KMS-11 (cell line): ENCODE data around the gene DNAJC7.
A peak's percentile ranks its signal among the peaks of the same experiment; 100 is the strongest.

ENCODE experiments used
- H2AFZ ChIP-seq: fragments of 200-600 bp; sonication (generic); 2 replicates; pipeline ENCODE4 v1.6.1; 2016; ENCODE audit warnings: antibody characterized with exemption, mixed run types, low read depth
- H3K27ac ChIP-seq: fragments of 200-600 bp; sonication (generic); 2 replicates; pipeline ENCODE4 v1.6.1; 2016; ENCODE audit warnings: mild to moderate bottlenecking, mixed run types
- H3K27me3 ChIP-seq: fragments of 200-600 bp; sonication (generic); 2 replicates; pipeline ENCODE4 v1.6.1; 2017; ENCODE audit warnings: mild to moderate bottlenecking, low read depth, mixed run types, moderate library complexity; ENCODE audit not compliant: insufficient read depth
- H3K36me3 ChIP-seq: fragments of 200-600 bp; sonication (generic); 2 replicates; pipeline ENCODE4 v1.6.1; 2017; ENCODE audit warnings: mild to moderate bottlenecking, mixed run types; ENCODE audit not compliant: insufficient read depth
- H3K4me1 ChIP-seq: fragments of 200-600 bp; sonication (generic); 2 replicates; pipeline ENCODE4 v1.6.1; 2016; ENCODE audit warnings: mild to moderate bottlenecking, low read depth, mixed run types; ENCODE audit not compliant: poor library complexity, severe bottlenecking
- H3K4me2 ChIP-seq: fragments of 200-600 bp; sonication (generic); 2 replicates; pipeline ENCODE4 v1.7.0; 2016; ENCODE audit warnings: mild to moderate bottlenecking, mixed run types
- H3K4me3 ChIP-seq: fragments of 200-600 bp; sonication (generic); IDR thresholded peaks from 2 replicates; pipeline ENCODE4 v1.6.1; 2017; ENCODE audit warnings: low read depth, low read length, mixed read lengths; ENCODE audit not compliant: insufficient read depth
- H3K79me2 ChIP-seq: fragments of 200-600 bp; sonication (generic); 2 replicates; pipeline ENCODE4 v1.6.1; 2016; ENCODE audit warnings: low read depth, mixed run types; ENCODE audit not compliant: insufficient read depth
- H3K9ac ChIP-seq: fragments of 200-600 bp; sonication (generic); 2 replicates; pipeline ENCODE4 v1.6.1; 2016; ENCODE audit warnings: mild to moderate bottlenecking, mixed run types
- H4K20me1 ChIP-seq: fragments of 200-600 bp; sonication (generic); 2 replicates; pipeline ENCODE4 v1.6.1; 2016; ENCODE audit warnings: mild to moderate bottlenecking, mixed run types; ENCODE audit not compliant: insufficient read depth
- TF ChIP-seq, protein P1 (sequence below): fragments of 200-600 bp; sonication (generic); conservative IDR thresholded peaks from 2 replicates; pipeline ENCODE4 v1.6.1; 2017; ENCODE audit warnings: low read depth, mild to moderate bottlenecking, antibody characterized with exemption, low read length, moderate library complexity, mixed read lengths

The DNAJC7 gene

DNA sequence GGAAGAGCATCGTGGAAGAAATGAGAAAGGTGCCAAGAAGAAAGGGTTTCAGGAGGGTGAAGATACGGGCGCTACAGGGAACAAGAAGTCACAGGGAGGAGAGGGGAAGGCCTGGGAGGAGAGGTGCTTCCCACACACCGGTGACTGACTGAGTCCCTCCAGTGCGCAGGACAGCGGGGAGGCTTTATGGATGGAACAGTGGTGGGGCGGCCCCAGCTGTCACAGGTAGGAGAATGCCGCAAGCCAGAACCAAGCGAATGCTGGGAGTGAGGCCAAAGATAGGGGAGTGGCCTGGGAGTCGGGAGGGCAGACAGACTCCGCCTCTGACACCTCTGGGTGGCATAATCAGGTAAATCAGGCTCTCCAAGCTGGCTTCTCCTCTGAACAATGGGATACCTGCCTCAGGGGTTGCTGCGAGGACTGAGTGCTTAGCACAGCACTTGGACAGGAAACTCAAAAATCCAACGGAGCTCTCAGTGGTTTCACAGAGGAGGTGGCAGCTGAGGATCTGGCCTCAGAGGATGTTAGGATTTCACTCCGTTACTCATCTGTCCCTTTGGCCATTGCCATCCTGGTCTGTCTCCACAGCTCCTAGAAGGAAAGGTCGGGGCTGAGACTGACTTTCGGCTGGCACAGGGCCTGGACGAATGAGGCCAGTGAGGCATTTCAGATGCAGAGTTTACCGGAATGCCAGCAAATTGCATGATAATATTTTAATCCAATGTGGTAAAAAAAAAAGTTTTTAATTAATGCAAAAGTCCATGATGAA is 51.4 kb downstream of the DNAJC7 start:
- Histone ChIP-seq H3K27me3 (no peaks in the 10 kb centered on the region), H3K9ac (peak overlapping the region; percentile 83; the same call in 1 of the 2 replicates), H2AFZ (peak overlapping the region; percentile 58), H3K79me2 (peaks cover 16% of the 10 kb centered on the region), H3K4me3 (no peak overlapping the region), H4K20me1 (no peaks in the 10 kb centered on the region), H3K4me1 (peaks cover 31% of the 10 kb centered on the region), H3K36me3 (no peaks in the 10 kb centered on the region; the same call in 1 of the 2 replicates), H3K4me2 (peak overlapping the region; percentile 95), H3K27ac (peak overlapping the region; percentile 55; the same call in 1 of the 2 replicates)
- TF ChIP-seq, protein P1, sequence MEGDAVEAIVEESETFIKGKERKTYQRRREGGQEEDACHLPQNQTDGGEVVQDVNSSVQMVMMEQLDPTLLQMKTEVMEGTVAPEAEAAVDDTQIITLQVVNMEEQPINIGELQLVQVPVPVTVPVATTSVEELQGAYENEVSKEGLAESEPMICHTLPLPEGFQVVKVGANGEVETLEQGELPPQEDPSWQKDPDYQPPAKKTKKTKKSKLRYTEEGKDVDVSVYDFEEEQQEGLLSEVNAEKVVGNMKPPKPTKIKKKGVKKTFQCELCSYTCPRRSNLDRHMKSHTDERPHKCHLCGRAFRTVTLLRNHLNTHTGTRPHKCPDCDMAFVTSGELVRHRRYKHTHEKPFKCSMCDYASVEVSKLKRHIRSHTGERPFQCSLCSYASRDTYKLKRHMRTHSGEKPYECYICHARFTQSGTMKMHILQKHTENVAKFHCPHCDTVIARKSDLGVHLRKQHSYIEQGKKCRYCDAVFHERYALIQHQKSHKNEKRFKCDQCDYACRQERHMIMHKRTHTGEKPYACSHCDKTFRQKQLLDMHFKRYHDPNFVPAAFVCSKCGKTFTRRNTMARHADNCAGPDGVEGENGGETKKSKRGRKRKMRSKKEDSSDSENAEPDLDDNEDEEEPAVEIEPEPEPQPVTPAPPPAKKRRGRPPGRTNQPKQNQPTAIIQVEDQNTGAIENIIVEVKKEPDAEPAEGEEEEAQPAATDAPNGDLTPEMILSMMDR: no peak

DNA sequence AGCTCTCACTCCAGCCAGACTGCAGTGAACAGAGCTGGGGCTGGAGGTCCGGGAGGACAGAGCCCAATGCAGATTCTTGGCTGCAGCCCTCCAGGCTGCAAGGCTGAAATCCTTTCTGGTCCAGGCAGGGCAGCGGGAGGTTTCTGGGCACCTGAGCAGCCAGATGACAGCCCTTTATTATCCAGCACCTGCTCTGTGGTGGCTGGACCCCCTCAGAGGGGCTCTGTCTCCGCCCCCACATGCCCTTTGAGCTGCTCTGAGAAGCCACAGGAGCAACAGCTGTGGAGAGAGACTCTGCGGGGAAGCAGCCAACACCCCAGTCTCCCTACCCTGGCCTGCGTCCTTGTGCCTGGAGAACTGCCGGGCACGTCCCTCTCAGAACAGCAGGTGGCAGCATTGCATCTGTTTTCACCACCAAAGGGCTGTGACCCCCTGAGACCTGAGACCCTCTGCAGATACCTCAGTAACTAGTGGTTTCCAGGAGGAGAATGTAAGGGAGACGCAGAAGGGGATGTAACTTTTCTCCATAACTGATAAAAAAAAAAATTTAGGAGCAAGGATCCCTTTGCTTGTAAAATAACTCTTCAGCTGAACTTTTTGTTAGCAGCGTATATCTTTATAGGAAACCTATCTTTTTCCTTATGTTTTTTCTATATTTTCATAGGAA is 54.3 kb downstream of the DNAJC7 start:
- Histone ChIP-seq H4K20me1 (no peaks in the 10 kb centered on the region), H3K27ac (no peak overlapping the region), H3K79me2 (peaks cover 11% of the 10 kb centered on the region), H2AFZ (peak overlapping the region; percentile 23; the same call in 1 of the 2 replicates), H3K36me3 (no peaks in the 10 kb centered on the region), H3K9ac (no peak overlapping the region), H3K4me3 (no peak overlapping the region), H3K27me3 (no peaks in the 10 kb centered on the region), H3K4me1 (peaks cover 36% of the 10 kb centered on the region), H3K4me2 (peak overlapping the region; percentile 2; the same call in 1 of the 2 replicates)
- TF ChIP-seq, protein P1: peak; percentile 97

DNA sequence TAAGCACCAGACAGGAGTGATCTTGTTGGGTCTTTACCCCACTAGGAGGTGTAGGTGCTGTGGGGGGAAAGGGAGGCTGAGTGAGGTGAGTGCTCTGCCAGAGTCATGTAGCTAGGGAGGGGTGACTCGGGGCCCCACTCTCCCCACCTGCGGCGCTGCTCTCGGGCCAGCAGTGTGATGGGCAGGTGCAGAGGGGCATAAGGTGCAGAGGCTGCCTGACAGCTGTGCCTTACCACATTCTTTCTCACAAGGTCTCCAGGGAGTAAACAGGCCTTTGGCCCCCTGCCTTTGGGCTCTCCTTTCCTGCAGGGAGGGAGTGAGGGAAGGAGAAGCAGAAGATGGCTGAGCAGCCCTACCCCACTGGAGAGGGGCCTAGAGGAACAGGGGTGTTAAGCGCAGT is 55.1 kb downstream of the DNAJC7 start:
- peak overlapping the region; percentile 2; the same call in 1 of the 2 replicates for H3K4me2 ChIP-seq
- no peak overlapping the region for H3K9ac ChIP-seq

DNA sequence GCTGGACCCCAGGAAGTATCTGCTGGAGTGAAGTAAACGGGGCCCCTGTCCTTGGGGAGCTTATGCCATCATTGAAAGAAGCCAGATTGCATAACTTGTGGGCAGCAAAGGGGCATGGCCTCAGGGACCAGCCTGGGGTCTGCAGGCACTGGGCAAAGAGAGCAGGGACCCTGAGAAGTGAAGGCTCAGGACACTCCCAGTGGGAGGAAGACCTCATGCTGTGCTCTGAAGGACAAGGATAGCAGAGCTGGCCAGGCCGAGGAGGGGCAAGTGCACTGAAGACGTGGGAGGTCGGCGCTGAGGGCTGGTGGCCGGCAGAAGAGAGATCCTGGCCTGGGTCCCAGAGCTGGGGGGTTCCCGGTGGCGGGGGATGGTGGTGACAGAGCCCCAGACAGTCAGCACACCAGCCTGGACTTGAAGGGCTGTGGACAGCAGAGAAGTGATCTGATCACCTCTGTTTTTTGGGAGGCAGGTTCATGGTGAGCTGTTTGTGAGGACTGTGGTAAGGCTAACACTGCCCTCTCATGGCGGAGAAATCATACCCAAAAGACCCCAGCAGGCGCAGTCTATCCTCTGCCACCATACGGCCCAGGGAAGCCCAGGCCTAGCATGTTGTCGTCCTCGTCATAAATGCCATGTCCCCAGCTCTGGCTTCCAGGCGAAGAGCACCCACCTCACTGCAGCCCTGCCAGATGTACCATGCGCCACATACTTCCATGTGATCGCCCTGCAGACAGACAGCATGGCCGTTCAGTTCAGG is 57.7 kb downstream of the DNAJC7 start:
- no peaks in the 10 kb centered on the region for H3K36me3 ChIP-seq
- H4K20me1 ChIP-seq: no peaks in the 10 kb centered on the region
- H3K4me2 ChIP-seq: no peak overlapping the region
- no peak overlapping the region for H3K27ac ChIP-seq
- H3K79me2 ChIP-seq: no peaks in the 10 kb centered on the region
- no peaks in the 10 kb centered on the region for H3K27me3 ChIP-seq
- no peak overlapping the region for H2AFZ ChIP-seq
- no peak overlapping the region for H3K4me3 ChIP-seq
- no peak overlapping the region for H3K9ac ChIP-seq
- TF ChIP-seq, protein P1: no peak
- peaks cover 24% of the 10 kb centered on the region for H3K4me1 ChIP-seq

More for the DNA sequence above, 55.1 kb downstream of the DNAJC7 start:
- H3K36me3 ChIP-seq: no peaks in the 10 kb centered on the region
- H2AFZ ChIP-seq: no peak overlapping the region
- TF ChIP-seq, protein P1: no peak
- no peak overlapping the region for H3K4me3 ChIP-seq
- H3K79me2 ChIP-seq: peaks cover 3% of the 10 kb centered on the region
- no peaks in the 10 kb centered on the region for H4K20me1 ChIP-seq
- peaks cover 32% of the 10 kb centered on the region for H3K4me1 ChIP-seq
- H3K27ac ChIP-seq: no peak overlapping the region
- no peaks in the 10 kb centered on the region for H3K27me3 ChIP-seq
